Measurements from ENCODE around the gene ABL2. TPM values are rescaled to one million over a fixed set of nuclear protein-coding genes. Genes with fewer than 3 reads are reported as not detected.

The ABL2 gene
- total RNA-seq, 5 donors from 2014 or later (not counting 1 experiment from before 2014, with no cell fraction given): 14.9 to 20.0 (median 15.9) TPM

DNA sequence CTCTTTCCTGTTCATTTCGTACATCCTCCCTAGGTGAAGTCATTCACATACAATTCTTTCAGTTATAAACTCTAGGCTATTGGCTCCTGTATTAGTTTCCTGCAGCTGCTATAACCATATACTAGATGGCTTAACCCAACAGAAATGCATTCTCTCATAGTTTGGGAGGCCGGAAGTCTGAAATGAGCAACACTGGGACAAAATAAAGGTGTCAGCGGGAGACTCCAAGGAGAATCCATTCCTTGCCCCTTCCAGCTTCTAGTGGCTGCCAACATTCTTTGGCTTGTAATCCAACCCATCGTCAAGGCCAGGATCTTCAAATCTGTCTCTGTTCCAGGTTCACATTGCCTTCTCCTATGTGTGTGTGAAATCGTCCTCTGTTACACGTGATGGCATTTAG is 76.3 kb downstream of the ABL2 start:
- H3K9me3 ChIP-seq: no peaks in the 10 kb centered on the region
- Mint-ChIP-seq H3K4me3 (no peak overlapping the region), H3K9me3 (peaks cover 0 to 4% (median 0%) of the 10 kb centered on the region in 3 donors), H3K36me3 (peaks cover 20% of the 10 kb centered on the region), H3K27ac (no peak overlapping the region), H3K27me3 (no peaks in the 10 kb centered on the region), H3K4me1 (peaks cover 19 to 30% (median 21%) of the 10 kb centered on the region in 3 donors)
- H3K4me1 ChIP-seq (ENCODE audit: control insufficient read depth in 1 of 2, extremely low read depth in 1 of 2, insufficient read depth in 2 of 2, low read length in 2 of 2): peaks cover 0 to 5% of the 10 kb centered on the region in 2 experiments
- 83% methylated on average over 3 of the region's 6 CpGs for WGBS (ENCODE audit: insufficient coverage)
- DNase-seq: no peak
- ChIA-PET CTCF (no interaction called here), POLR2A (interaction anchor here in 1 of 2 donors (0.5 kb wide), 1 partner anchor 586 kb away, joined by 3 read pairs; no protein-coding TSS in a partner anchor)
- no peaks in the 10 kb centered on the region for H3K36me3 ChIP-seq (ENCODE audit: control insufficient read depth in 2 of 2, extremely low read depth in 1 of 2, insufficient read depth in 1 of 2, low read length in 1 of 2)
- no peaks in the 10 kb centered on the region for H3K27me3 ChIP-seq (replicated peaks in 1 of 2; ENCODE audit: control insufficient read depth in 2 of 2, extremely low read depth in 1 of 2, insufficient read depth in 2 of 2, low read length in 1 of 2)
- ATAC-seq (replicated peaks in 1 of 4): peak in 1 of 4 experiments; percentile 35
- H3K4me3 ChIP-seq (ENCODE audit: control insufficient read depth in 1 of 2, extremely low read depth in 1 of 2, low read length in 1 of 2): no peak overlapping the region
- H3K27ac ChIP-seq (ENCODE audit: low read length): no peak overlapping the region

DNA sequence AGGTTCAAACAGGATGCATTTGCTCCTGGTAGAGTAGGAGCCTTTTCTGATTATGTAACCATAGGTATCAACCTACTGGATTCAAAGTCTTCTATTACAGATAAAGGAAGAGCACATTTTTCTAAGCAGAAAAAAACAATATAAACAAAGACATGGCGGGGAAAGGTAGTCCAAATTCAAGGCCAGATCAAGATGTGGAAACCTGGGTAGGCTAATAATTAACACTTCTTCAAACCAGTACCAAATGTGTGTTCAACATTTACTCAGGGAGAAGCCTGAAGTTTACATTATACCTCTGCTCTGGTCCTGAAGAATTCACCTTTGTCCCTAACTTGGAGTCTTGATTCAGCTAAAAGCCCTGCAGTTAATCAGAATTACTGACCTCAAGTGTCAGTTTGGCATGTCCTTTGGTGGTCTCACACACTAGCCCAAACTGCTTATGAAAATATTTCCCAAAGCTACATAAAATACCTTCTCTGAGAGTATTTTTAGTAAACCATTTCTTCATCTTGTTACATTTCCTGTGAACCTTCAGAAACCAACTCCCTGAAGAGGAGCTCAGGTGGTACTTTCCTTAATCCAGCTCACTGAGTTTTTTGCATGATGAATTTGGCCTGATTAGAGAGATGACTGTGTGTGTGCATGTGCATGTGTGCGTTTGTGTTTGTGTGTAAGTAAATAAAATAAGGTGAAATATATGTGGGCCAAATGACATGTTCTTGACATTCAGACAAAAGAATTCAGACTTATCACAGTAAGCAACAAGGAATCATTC is 77.4 kb downstream of the ABL2 start:
- Histone ChIP-seq H3K4me3 (ENCODE audit: control insufficient read depth in 1 of 2, extremely low read depth in 1 of 2, low read length in 1 of 2) (no peak overlapping the region), H3K36me3 (ENCODE audit: control insufficient read depth in 2 of 2, extremely low read depth in 1 of 2, insufficient read depth in 1 of 2, low read length in 1 of 2) (no peaks in the 10 kb centered on the region), H3K27ac (ENCODE audit: low read length) (no peak overlapping the region), H3K27me3 (replicated peaks in 1 of 2; ENCODE audit: control insufficient read depth in 2 of 2, extremely low read depth in 1 of 2, insufficient read depth in 2 of 2, low read length in 1 of 2) (no peaks in the 10 kb centered on the region), H3K9me3 (no peaks in the 10 kb centered on the region), H3K4me1 (ENCODE audit: control insufficient read depth in 1 of 2, extremely low read depth in 1 of 2, insufficient read depth in 2 of 2, low read length in 2 of 2) (peaks cover 0 to 5% of the 10 kb centered on the region in 2 experiments)
- WGBS (ENCODE audit: insufficient coverage): no CpG with 5 or more reads among the region's 2 CpGs
- H3K4me3 Mint-ChIP-seq: no peak overlapping the region
- H3K27ac Mint-ChIP-seq: peak overlapping the region in 1 of 2 donors; percentile 4
- ATAC-seq (replicated peaks in 1 of 4): no peak
- CTCF ChIA-PET: no interaction called here
- H3K9me3 Mint-ChIP-seq: peaks cover 0 to 4% (median 0%) of the 10 kb centered on the region in 3 donors
- no peak for DNase-seq
- peaks cover 19 to 25% (median 21%) of the 10 kb centered on the region in 3 donors for H3K4me1 Mint-ChIP-seq
- POLR2A ChIA-PET: no interaction called here
- no peaks in the 10 kb centered on the region for H3K27me3 Mint-ChIP-seq
- peaks cover 26% of the 10 kb centered on the region for H3K36me3 Mint-ChIP-seq

GRCh38 chr1:179146911-179147310 is 82.6 kb downstream of the ABL2 start:
- H3K27ac Mint-ChIP-seq: no peak overlapping the region
- H3K4me1 Mint-ChIP-seq: peaks cover 23 to 33% (median 29%) of the 10 kb centered on the region in 3 donors
- POLR2A ChIA-PET: no interaction called here
- no peak for ATAC-seq (replicated peaks in 1 of 4)
- H3K4me1 ChIP-seq (ENCODE audit: control insufficient read depth in 1 of 2, extremely low read depth in 1 of 2, insufficient read depth in 2 of 2, low read length in 2 of 2): peaks cover 10 to 14% of the 10 kb centered on the region in 2 experiments
- no CpG with 5 or more reads among the region's 1 CpG for WGBS (ENCODE audit: insufficient coverage)
- CTCF ChIA-PET: no interaction called here
- no peak overlapping the region for H3K4me3 Mint-ChIP-seq
- H3K27ac ChIP-seq (ENCODE audit: low read length): no peak overlapping the region
- H3K9me3 ChIP-seq: no peaks in the 10 kb centered on the region
- no peak for DNase-seq
- H3K27me3 ChIP-seq (replicated peaks in 1 of 2; ENCODE audit: control insufficient read depth in 2 of 2, extremely low read depth in 1 of 2, insufficient read depth in 2 of 2, low read length in 1 of 2): no peaks in the 10 kb centered on the region
- peaks cover 25% of the 10 kb centered on the region for H3K36me3 Mint-ChIP-seq
- H3K36me3 ChIP-seq (ENCODE audit: control insufficient read depth in 2 of 2, extremely low read depth in 1 of 2, insufficient read depth in 1 of 2, low read length in 1 of 2): peaks cover 0 to 3% of the 10 kb centered on the region in 2 donors
- H3K4me3 ChIP-seq (ENCODE audit: control insufficient read depth in 1 of 2, extremely low read depth in 1 of 2, low read length in 1 of 2): no peak overlapping the region
- peaks cover 0 to 4% (median 0%) of the 10 kb centered on the region in 3 donors for H3K9me3 Mint-ChIP-seq
- no peaks in the 10 kb centered on the region for H3K27me3 Mint-ChIP-seq

GRCh38 chr1:179146476-179146875 is 83.0 kb downstream of the ABL2 start:
- H3K9me3 Mint-ChIP-seq: peaks cover 0 to 4% (median 0%) of the 10 kb centered on the region in 3 donors
- H3K27me3 Mint-ChIP-seq: no peaks in the 10 kb centered on the region
- H3K4me3 ChIP-seq (ENCODE audit: control insufficient read depth in 1 of 2, extremely low read depth in 1 of 2, low read length in 1 of 2): no peak overlapping the region
- POLR2A ChIA-PET: no interaction called here
- H3K4me3 Mint-ChIP-seq: no peak overlapping the region
- peaks cover 10 to 18% of the 10 kb centered on the region in 2 experiments for H3K4me1 ChIP-seq (ENCODE audit: control insufficient read depth in 1 of 2, extremely low read depth in 1 of 2, insufficient read depth in 2 of 2, low read length in 2 of 2)
- H3K9me3 ChIP-seq: no peaks in the 10 kb centered on the region
- H3K4me1 Mint-ChIP-seq: peaks cover 25 to 35% (median 29%) of the 10 kb centered on the region in 3 donors
- H3K27ac Mint-ChIP-seq: no peak overlapping the region
- WGBS (ENCODE audit: insufficient coverage): no CpG with 5 or more reads among the region's 5 CpGs
- peaks cover 0 to 3% of the 10 kb centered on the region in 2 donors for H3K36me3 ChIP-seq (ENCODE audit: control insufficient read depth in 2 of 2, extremely low read depth in 1 of 2, insufficient read depth in 1 of 2, low read length in 1 of 2)
- DNase-seq (no peak), ATAC-seq (replicated peaks in 1 of 4) (no peak)
- no peaks in the 10 kb centered on the region for H3K27me3 ChIP-seq (replicated peaks in 1 of 2; ENCODE audit: control insufficient read depth in 2 of 2, extremely low read depth in 1 of 2, insufficient read depth in 2 of 2, low read length in 1 of 2)
- CTCF ChIA-PET: interaction anchor here in 1 of 2 donors (0.6 kb wide), 1 partner anchor 312 kb away, joined by 3 read pairs; no protein-coding TSS in a partner anchor
- H3K36me3 Mint-ChIP-seq: peaks cover 25% of the 10 kb centered on the region
- no peak overlapping the region for H3K27ac ChIP-seq (ENCODE audit: low read length)

GRCh38 chr1:179145521-179145920 is 84.0 kb downstream of the ABL2 start:
- Histone ChIP-seq H3K27me3 (replicated peaks in 1 of 2; ENCODE audit: control insufficient read depth in 2 of 2, extremely low read depth in 1 of 2, insufficient read depth in 2 of 2, low read length in 1 of 2) (no peaks in the 10 kb centered on the region), H3K27ac (ENCODE audit: low read length) (no peak overlapping the region), H3K4me3 (ENCODE audit: control insufficient read depth in 1 of 2, extremely low read depth in 1 of 2, low read length in 1 of 2) (no peak overlapping the region), H3K36me3 (ENCODE audit: control insufficient read depth in 2 of 2, extremely low read depth in 1 of 2, insufficient read depth in 1 of 2, low read length in 1 of 2) (peaks cover 0 to 3% of the 10 kb centered on the region in 2 donors), H3K9me3 (no peaks in the 10 kb centered on the region), H3K4me1 (ENCODE audit: control insufficient read depth in 1 of 2, extremely low read depth in 1 of 2, insufficient read depth in 2 of 2, low read length in 2 of 2) (peaks cover 16 to 27% of the 10 kb centered on the region in 2 experiments)
- Mint-ChIP-seq H3K4me3 (no peak overlapping the region), H3K4me1 (peaks cover 33 to 43% (median 38%) of the 10 kb centered on the region in 3 donors), H3K9me3 (peaks cover 0 to 4% (median 0%) of the 10 kb centered on the region in 3 donors), H3K27me3 (no peaks in the 10 kb centered on the region), H3K36me3 (peaks cover 20% of the 10 kb centered on the region), H3K27ac (peak overlapping the region; percentile 15 to 49)
- ChIA-PET CTCF (no interaction called here), POLR2A (interaction anchor here in 1 of 2 donors (0.5 kb wide), 1 partner anchor 240 kb away, joined by 3 read pairs; no protein-coding TSS in a partner anchor)
- ATAC-seq (replicated peaks in 1 of 4): peak; percentile 28 to 63 (median 54)
- DNase-seq: no peak
- 75% methylated on average over 3 of the region's 3 CpGs for WGBS (ENCODE audit: insufficient coverage)

DNA sequence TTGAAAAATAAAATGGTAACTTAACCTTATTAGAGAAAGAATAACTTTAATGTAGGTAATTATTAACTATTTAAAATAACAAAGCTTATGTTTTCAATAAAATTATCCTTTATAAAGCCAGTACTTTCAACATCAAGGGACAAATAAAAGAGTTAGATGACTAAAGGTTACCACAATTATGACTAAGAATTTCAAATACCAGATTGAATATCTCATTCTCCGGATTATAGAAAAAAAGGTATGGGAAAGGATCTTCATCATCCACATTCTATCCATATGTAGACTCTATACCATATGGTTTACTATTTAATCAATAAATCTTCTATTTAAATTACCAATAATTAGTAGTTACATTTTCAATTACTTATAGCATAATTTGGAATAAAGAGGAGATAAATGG is 84.9 kb downstream of the ABL2 start:
- no peaks in the 10 kb centered on the region for H3K27me3 ChIP-seq (replicated peaks in 1 of 2; ENCODE audit: control insufficient read depth in 2 of 2, extremely low read depth in 1 of 2, insufficient read depth in 2 of 2, low read length in 1 of 2)
- Mint-ChIP-seq H3K4me3 (no peak overlapping the region), H3K27ac (no peak overlapping the region), H3K36me3 (peaks cover 23% of the 10 kb centered on the region), H3K4me1 (peaks cover 40 to 47% (median 45%) of the 10 kb centered on the region in 3 donors), H3K27me3 (no peaks in the 10 kb centered on the region), H3K9me3 (no peaks in the 10 kb centered on the region)
- no peak overlapping the region for H3K4me3 ChIP-seq (ENCODE audit: control insufficient read depth in 1 of 2, extremely low read depth in 1 of 2, low read length in 1 of 2)
- no CpG with 5 or more reads among the region's 1 CpG for WGBS (ENCODE audit: insufficient coverage)
- peaks cover 0 to 3% of the 10 kb centered on the region in 2 donors for H3K36me3 ChIP-seq (ENCODE audit: control insufficient read depth in 2 of 2, extremely low read depth in 1 of 2, insufficient read depth in 1 of 2, low read length in 1 of 2)
- DNase-seq (no peak), ATAC-seq (replicated peaks in 1 of 4) (no peak)
- peaks cover 18 to 33% of the 10 kb centered on the region in 2 experiments for H3K4me1 ChIP-seq (ENCODE audit: control insufficient read depth in 1 of 2, extremely low read depth in 1 of 2, insufficient read depth in 2 of 2, low read length in 2 of 2)
- ChIA-PET CTCF (no interaction called here), POLR2A (no interaction called here)
- no peaks in the 10 kb centered on the region for H3K9me3 ChIP-seq
- H3K27ac ChIP-seq (ENCODE audit: low read length): no peak overlapping the region
